Uterus (tissue), 2 donors: ENCODE data around the gene DDX17.

ENCODE experiments used
- POLR2A ChIP-seq, 2 donors: fragments of 450-650 bp; IDR thresholded peaks; one replicate each; pipeline ENCODE4 v1.6.1; 2016; ENCODE audit warnings: antibody characterized with exemption in 2 of 2, mild to moderate bottlenecking in 1 of 2, moderate library complexity in 1 of 2
- TF ChIP-seq, protein P1 (sequence below), 4 experiments: fragments of 200-600 bp in 2 of 4; fragments of 450-650 bp in 2 of 4; sonication (generic) in 2 of 4; IDR thresholded peaks; one replicate each; pipeline ENCODE4 v1.5.1; 2016 to 2019; ENCODE audit warnings: antibody characterized with exemption in 4 of 4, mild to moderate bottlenecking in 2 of 4, moderate library complexity in 1 of 4

GRCh38 chr22:38540701-38541100 lies 34.6 kb upstream of the DDX17 start:
- TF ChIP-seq, protein P1, sequence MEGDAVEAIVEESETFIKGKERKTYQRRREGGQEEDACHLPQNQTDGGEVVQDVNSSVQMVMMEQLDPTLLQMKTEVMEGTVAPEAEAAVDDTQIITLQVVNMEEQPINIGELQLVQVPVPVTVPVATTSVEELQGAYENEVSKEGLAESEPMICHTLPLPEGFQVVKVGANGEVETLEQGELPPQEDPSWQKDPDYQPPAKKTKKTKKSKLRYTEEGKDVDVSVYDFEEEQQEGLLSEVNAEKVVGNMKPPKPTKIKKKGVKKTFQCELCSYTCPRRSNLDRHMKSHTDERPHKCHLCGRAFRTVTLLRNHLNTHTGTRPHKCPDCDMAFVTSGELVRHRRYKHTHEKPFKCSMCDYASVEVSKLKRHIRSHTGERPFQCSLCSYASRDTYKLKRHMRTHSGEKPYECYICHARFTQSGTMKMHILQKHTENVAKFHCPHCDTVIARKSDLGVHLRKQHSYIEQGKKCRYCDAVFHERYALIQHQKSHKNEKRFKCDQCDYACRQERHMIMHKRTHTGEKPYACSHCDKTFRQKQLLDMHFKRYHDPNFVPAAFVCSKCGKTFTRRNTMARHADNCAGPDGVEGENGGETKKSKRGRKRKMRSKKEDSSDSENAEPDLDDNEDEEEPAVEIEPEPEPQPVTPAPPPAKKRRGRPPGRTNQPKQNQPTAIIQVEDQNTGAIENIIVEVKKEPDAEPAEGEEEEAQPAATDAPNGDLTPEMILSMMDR (IDR thresholded peaks at IDR 0.05): no peak
- no peak for TF ChIP-seq POLR2A (IDR thresholded peaks at IDR 0.05)
